Thyroid gland (tissue), 4 donors: Measurements from ENCODE around the gene DIRAS1.

Source experiments
- CTCF ChIP-seq, 6 experiments: fragments of 200-600 bp in 3 of 6; fragments of 450-650 bp in 3 of 6; sonication (generic) in 3 of 6; IDR thresholded peaks; one replicate each; pipeline ENCODE4 v1.5.1; 2016 to 2019; ENCODE audit warnings: antibody characterized with exemption in 6 of 6, mild to moderate bottlenecking in 2 of 6, inconsistent platforms in 1 of 6, moderate library complexity in 1 of 6
- POLR2A ChIP-seq, 2 donors: fragments of 450-650 bp; IDR thresholded peaks; one replicate each; pipeline ENCODE4 v1.6.1; 2017; ENCODE audit warnings: antibody characterized with exemption in 2 of 2, mild to moderate bottlenecking in 2 of 2, moderate library complexity in 1 of 2

GRCh38 chr19:2732883-2733282, 11.7 kb upstream of the DIRAS1 start:
- TF ChIP-seq CTCF (IDR thresholded peaks at IDR 0.05) (no peak), POLR2A (IDR thresholded peaks at IDR 0.05) (no peak)
